GM23248 (cell line): ENCODE data around the gene HADHB.

Source experiments
- EZH2 ChIP-seq: fragments of 200-600 bp; sonication (generic); IDR thresholded peaks from 2 replicates; pipeline ENCODE4 v1.6.1; 2018; ENCODE audit warnings: antibody characterized with exemption, mild to moderate bottlenecking; ENCODE audit not compliant: insufficient read depth, poor library complexity, severe bottlenecking
- EZH2phosphoT487 ChIP-seq: fragments of 200-600 bp; sonication (generic); IDR thresholded peaks from 2 replicates; pipeline ENCODE4 v1.6.1; 2018; ENCODE audit warnings: antibody characterized with exemption, moderate library complexity, mild to moderate bottlenecking, low read depth; ENCODE audit not compliant: insufficient read depth

DNA sequence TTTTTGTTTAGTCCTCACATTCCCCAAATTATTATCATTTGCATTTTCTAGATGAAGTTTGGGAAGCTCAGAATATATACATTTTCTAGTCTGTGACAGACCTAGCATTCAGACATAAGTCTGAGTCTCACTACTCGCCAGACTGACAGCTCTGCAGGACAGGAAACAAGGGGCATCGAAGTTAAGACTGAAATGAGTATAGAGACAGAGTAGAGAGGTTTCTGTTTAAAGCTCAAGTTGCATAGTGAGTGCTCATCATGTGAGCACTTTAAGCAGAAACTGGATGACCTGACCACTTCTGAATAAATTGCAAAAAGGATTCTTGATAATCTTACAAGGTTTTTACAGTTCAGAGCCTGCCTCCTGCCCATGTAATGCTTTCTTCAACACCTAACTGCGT, 1.1 kb downstream of the HADHB start:
- TF ChIP-seq EZH2, result no peak
- no peak for TF ChIP-seq EZH2phosphoT487
